Measurements from ENCODE around the gene PERCC1.

PERCC1 gene

DNA sequence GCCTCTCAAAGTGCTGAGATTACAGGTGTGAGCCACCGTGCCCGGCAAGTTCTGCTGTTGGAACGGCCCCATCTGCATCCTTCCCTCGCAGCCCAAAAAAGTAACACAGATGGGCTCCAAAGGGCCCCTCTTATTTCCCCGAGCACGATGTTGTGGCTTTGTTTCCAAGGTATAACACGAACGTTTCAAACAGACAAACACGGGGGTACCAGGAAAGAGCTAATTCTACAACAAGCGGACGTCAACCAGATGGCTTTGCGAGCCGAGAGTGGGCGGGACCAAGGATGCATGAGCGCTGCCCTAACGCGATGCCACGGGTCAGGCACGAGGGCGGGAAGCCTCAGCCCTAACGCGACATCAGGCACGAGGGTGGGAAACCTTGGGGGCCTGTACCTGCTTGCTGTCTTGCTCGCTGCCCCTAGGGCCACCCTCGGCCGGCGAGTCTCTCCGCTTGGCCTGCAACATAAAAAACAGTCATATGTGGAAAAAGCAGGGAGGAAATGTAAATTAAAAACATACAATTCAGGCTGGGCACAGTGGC lies 40.6 kb upstream of the PERCC1 start:
- no peak for DNase-seq (ENCODE audit: low spot score)
- in situ Hi-C loops (cut with MboI; ENCODE audit: low sequenced_read_pairs, unreplicated experiment) = no loop called here
- TF ChIP-seq CTCF (IDR thresholded peaks at IDR 0.05; ENCODE audit: borderline replicate concordance, control extremely low read depth, extremely low read depth, insufficient read depth, missing control alignments) = no peak

DNA sequence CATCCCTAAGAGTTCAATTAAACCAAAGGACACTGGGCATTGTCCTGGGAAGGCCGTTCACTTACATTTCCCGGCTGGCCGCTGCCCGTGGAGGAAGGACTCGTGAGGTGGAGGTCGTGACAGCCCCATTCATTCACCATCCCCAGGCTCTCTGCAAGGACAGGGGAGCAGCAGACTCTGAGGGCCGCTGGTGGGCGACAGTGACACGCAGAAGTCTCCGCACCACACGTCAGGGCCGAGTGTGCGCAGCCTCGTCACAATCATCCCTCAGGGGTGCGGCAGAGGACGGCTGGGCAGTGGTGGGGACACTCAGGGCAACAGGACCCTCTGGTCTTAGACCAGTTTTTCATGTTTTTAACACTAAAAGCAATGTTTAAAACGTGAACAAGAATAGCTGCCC lies 38.1 kb upstream of the PERCC1 start:
- TF ChIP-seq CTCF (IDR thresholded peaks at IDR 0.05; ENCODE audit: borderline replicate concordance, control extremely low read depth, extremely low read depth, insufficient read depth, missing control alignments) = no peak
- no peak for DNase-seq (ENCODE audit: low spot score)
- in situ Hi-C loops (cut with MboI; ENCODE audit: low sequenced_read_pairs, unreplicated experiment) = no loop called here

- in situ Hi-C loops (cut with MboI; ENCODE audit: low sequenced_read_pairs, unreplicated experiment) = no loop called here
- TF ChIP-seq CTCF (IDR thresholded peaks at IDR 0.05; ENCODE audit: borderline replicate concordance, control extremely low read depth, extremely low read depth, insufficient read depth, missing control alignments) = no peak
- no peak for DNase-seq (ENCODE audit: low spot score)
Measured at GRCh38 chr16:1393613-1394176, 37.2 kb upstream of the PERCC1 start.

GRCh38 chr16:1394367-1394951 lies 36.4 kb upstream of the PERCC1 start:
- TF ChIP-seq CTCF (IDR thresholded peaks at IDR 0.05; ENCODE audit: borderline replicate concordance, control extremely low read depth, extremely low read depth, insufficient read depth, missing control alignments) = no peak
- no peak for DNase-seq (ENCODE audit: low spot score)
- in situ Hi-C loops (cut with MboI; ENCODE audit: low sequenced_read_pairs, unreplicated experiment) = no loop called here

GRCh38 chr16:1395444-1396031 lies 35.3 kb upstream of the PERCC1 start:
- TF ChIP-seq CTCF (IDR thresholded peaks at IDR 0.05; ENCODE audit: borderline replicate concordance, control extremely low read depth, extremely low read depth, insufficient read depth, missing control alignments) = no peak
- no peak for DNase-seq (ENCODE audit: low spot score)
- in situ Hi-C loops (cut with MboI; ENCODE audit: low sequenced_read_pairs, unreplicated experiment) = no loop called here

GRCh38 chr16:1397779-1398178 lies 33.1 kb upstream of the PERCC1 start:
- in situ Hi-C loops (cut with MboI; ENCODE audit: low sequenced_read_pairs, unreplicated experiment) = no loop called here
- no peak for TF ChIP-seq CTCF (IDR thresholded peaks at IDR 0.05; ENCODE audit: borderline replicate concordance, control extremely low read depth, extremely low read depth, insufficient read depth, missing control alignments)
- DNase-seq (ENCODE audit: low spot score) = no peak
